Coronary artery (tissue), 2 donors: Measurements from ENCODE around the gene FYN.

Source experiments
- DNase-seq: peaks from one replicate; pipeline ENCODE4 v3.0.0-alpha.2; 2017; ENCODE audit warnings: low spot score
- H3K27ac ChIP-seq, 2 donors: fragments of 200-600 bp; sonication (generic); one replicate each; pipeline ENCODE4 v1.5.1; 2016 to 2019
- H3K4me3 ChIP-seq: fragments of 200-600 bp; sonication (generic); 2 replicates; pipeline ENCODE4 v1.5.1; 2016; ENCODE audit warnings: mild to moderate bottlenecking, moderate library complexity
- CTCF ChIP-seq: fragments of 200-600 bp; sonication (generic); IDR thresholded peaks from one replicate; pipeline ENCODE4 v1.5.1; 2019; ENCODE audit warnings: antibody characterized with exemption

FYN gene

GRCh38 chr6:111689946-111690345 is 183.3 kb downstream of the FYN start:
- TF ChIP-seq CTCF = no peak
- DNase-seq = no peak
- Histone ChIP-seq H3K27ac (no peak overlapping the region), H3K4me3 (no peak overlapping the region)

- no peak for TF ChIP-seq CTCF
- no peak for DNase-seq
- no peak overlapping the region for H3K4me3 ChIP-seq
- H3K27ac ChIP-seq = peak overlapping the region in 1 of 2 donors; percentile 4
Measured at GRCh38 chr6:111689419-111689818, 183.8 kb downstream of the FYN start.

- no peak overlapping the region for H3K4me3 ChIP-seq
- no peak for TF ChIP-seq CTCF
- H3K27ac ChIP-seq = no peak overlapping the region
- DNase-seq = no peak
Measured at GRCh38 chr6:111688331-111688730, 184.9 kb downstream of the FYN start.

- no peak overlapping the region for H3K27ac ChIP-seq
- no peak for TF ChIP-seq CTCF
- no peak for DNase-seq
- H3K4me3 ChIP-seq = no peak overlapping the region
Measured at GRCh38 chr6:111687652-111688051, 185.6 kb downstream of the FYN start.

GRCh38 chr6:111686932-111687266 is 186.4 kb downstream of the FYN start:
- H3K27ac ChIP-seq = peak overlapping the region in 1 of 2 donors; percentile 22
- no peak overlapping the region for H3K4me3 ChIP-seq
- no peak for TF ChIP-seq CTCF

GRCh38 chr6:111686249-111686931 is 186.9 kb downstream of the FYN start:
- Histone ChIP-seq H3K27ac (peak overlapping the region in 1 of 2 donors; percentile 71), H3K4me3 (no peak overlapping the region)
- DNase-seq = no peak
- no peak for TF ChIP-seq CTCF

More at GRCh38 chr6:111686932-111687266, 186.4 kb downstream of the FYN start:
- no peak for DNase-seq

GRCh38 chr6:111685526-111685925 is 187.7 kb downstream of the FYN start:
- no peak overlapping the region for H3K4me3 ChIP-seq
- no peak for TF ChIP-seq CTCF
- H3K27ac ChIP-seq = peak overlapping the region in 1 of 2 donors; percentile 71
- no peak for DNase-seq
